PC-3 (cell line): Measurements from ENCODE around the gene ERCC2.

Experiments used
- CTCF ChIP-seq: fragments of 300-600 bp; sonication (generic); conservative IDR thresholded peaks from 2 replicates; pipeline ENCODE4 v1.5.1; 2017; ENCODE audit warnings: antibody characterized with exemption, low read depth, mild to moderate bottlenecking, low read length
- EZH2 ChIP-seq: fragments of 300-600 bp; sonication (generic); IDR thresholded peaks from one replicate; pipeline ENCODE4 v1.6.1; 2017; ENCODE audit warnings: antibody characterized with exemption, mild to moderate bottlenecking, low read length; ENCODE audit not compliant: unreplicated experiment
- EZH2phosphoT487 ChIP-seq: fragments of 300-600 bp; sonication (generic); IDR thresholded peaks from 2 replicates; pipeline ENCODE4 v1.6.1; 2018; ENCODE audit warnings: mild to moderate bottlenecking, antibody characterized with exemption, low read length, borderline replicate concordance

GRCh38 chr19:45406226-45407090 lies 36.1 kb upstream of the ERCC2 start, which contains the start of gene POLR1G:
- TF ChIP-seq CTCF (no peak), EZH2phosphoT487 (no peak), EZH2 (no peak)
